HG02884 (cell line): ENCODE data around the gene NEFH.

Experiments used
- ATAC-seq: cut with Tn5 transposase; IDR thresholded peaks from one replicate; pipeline ENCODE4 v1.9.1; 2021; ENCODE audit warnings: mild to moderate bottlenecking, moderate library complexity; ENCODE audit not compliant: unreplicated experiment

Gene NEFH

DNA sequence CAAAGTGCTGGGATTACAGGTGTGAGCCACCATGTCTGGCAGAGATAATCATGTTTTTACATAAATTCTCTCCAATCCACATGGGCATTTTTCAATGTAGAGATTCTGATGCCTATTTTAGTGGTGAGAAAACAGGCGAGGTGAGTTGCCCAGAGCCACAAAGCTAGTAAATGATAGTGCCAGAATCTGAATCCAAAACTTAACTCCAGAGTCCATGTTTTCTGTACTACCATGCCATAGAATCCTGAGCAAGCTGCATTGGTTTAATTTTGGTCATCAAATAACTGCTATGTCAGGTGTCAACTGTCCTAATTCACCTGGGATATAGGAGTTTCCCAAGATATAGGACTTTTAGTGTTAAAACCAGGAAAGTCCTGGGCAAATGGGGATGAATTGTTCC, 13.6 kb downstream of the NEFH start:
- ATAC-seq: no peak

DNA sequence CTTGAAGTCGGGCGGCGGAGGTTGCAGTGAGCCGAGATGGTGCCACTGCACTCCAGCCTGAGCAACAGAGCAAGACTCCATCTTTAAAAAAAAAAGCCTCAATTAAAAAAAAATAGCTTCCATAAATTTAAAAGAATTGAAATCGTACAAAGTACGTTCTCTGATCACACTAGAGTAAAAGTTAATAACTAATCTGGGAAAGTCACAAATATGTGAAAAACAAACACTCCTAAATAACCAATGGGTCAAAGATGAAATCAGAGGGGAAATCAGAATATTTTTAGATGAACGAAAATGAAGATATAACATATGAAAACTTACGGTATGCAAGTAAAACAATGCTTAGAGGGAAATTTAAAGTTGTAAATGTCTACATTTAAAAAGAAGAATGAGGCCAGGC, 19.8 kb downstream of the NEFH start:
- no peak for ATAC-seq

DNA sequence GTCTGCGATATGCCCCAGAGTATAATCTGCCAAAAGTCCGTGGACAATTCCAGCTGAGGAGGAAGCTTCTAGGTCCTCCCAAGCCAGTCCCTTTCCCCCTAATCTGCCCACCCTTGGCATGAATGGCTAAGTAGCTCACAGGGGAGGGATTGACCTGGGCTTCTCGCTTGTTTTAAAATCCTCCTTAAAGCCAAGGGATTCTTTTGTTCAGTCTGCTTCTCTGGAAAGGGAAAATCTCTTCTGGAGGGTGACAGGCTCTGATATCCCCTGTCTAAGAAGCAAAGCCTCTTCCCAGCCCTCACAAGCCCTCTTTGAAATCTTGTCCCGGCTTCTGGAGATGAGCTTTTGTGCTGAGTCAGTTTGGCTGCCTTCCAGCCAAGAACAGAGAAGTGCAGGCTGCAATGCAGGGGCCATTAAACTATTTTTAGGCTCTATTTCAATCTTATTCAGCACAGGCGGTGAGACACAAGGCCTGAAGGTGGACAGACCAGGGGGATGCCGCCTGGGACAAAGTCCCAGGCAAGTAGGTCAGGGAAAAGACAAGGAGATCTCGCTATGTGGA, 23.9 kb downstream of the NEFH start:
- ATAC-seq: no peak

DNA sequence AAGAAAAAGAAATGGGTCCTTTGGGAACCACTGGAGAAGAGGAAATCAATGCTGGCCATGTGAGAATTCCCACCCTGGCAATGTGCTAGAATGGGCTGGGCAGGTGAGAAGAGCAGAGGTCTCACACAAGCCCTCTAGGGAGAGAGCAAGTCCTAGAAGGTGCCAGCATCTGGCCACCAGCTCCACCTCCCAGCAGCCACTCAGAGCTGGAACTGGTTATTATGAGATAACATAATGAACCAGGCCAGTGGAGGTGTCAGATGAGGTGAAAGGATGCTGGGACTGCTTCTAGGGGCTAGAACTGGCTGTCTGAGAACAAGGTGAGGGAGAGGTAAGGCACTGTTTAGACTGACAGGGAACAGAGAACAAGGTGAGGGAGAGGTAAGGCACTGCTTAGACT, 29.3 kb downstream of the NEFH start:
- no peak for ATAC-seq

DNA sequence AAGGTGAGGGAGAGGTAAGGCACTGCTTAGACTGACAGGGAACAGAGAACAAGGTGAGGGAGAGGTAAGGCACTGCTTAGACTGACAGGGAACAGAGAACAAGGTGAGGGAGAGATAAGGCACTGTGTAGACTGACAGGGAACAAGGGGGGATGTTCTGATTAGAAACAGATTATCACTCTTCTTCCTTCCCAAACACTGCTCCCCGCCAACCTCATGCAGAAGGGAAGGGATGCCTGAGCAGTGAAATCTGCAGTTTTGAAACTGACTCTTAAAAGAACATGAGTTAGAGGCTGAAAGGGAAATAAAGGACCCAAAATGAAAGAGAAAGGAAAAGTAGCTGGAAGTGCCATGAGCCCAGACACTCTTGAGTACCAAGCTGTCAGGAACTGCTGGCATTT, 29.8 kb downstream of the NEFH start:
- ATAC-seq: no peak

DNA sequence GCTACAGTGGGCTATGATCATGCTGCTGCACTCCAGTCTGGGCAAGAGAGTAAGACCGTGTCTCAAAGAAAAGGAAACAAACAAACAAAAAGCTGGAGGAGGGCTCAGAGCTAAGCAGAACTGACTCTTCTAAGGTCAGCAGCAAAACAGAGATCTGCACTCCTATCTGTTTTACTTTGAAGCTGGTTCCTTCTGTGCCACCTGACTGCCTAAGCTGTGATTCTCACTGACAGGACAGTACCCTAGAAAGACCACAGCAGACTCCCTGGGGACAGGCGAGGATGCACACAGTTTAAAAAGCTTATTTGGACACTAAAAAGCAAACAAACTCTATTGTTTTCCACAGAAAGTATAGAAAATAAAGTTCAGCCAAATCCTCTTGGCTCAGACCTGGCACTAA, 30.5 kb downstream of the NEFH start:
- no peak for ATAC-seq

DNA sequence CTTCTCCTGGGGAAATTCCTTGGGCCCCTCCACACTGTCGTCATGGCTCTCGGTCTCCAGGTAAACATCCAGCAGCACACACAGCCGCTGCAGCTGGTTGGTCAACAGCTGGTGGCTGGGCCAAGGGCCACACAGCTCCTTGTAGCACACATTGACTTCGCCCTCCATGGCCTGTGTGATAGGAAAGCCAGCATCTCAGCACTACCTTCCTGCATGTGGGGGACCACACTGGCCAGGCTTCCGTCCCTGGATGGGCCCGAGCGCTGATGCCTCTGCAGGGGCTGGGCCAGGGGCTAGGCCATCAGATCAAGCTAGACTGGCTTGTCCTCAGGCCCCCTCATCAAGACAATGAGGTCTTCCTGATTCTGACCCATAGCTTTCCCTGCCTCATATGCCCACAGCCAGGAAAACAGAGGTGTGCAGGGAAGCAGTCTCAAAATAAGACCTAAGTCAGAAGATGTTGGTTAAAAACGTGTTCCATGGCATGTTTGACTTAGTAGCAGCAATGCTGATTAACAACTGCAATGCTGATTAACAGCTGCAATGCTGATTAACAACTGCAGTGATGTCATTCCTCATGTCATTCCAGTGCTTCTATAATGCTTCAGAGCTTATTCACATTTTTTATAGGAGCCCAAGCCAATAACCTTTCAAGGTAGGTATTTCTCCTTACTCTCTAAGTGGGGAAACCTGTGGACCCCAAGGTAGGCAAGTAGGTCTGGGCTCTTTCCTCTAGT, 31.3 kb downstream of the NEFH start:
- no peak for ATAC-seq

DNA sequence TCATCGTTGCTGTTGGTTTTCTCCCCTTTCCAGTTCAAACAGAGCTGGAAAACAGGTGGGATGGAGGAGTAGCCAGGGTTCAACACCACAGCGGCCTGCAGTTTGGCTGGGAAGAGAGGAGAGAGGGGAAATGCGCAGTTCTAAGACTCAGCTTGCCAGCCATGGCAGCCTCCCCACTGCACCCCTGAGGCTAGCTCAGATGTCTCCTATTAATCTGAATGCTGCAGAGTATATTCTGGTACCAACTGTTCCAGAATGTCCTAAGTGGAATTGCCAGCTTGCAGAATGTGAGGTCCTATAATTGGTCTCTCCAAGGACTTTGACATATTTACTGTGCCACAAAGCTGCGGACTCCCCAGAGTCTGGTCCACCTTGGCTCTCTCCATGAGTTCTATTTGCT, 32.0 kb downstream of the NEFH start:
- no peak for ATAC-seq

DNA sequence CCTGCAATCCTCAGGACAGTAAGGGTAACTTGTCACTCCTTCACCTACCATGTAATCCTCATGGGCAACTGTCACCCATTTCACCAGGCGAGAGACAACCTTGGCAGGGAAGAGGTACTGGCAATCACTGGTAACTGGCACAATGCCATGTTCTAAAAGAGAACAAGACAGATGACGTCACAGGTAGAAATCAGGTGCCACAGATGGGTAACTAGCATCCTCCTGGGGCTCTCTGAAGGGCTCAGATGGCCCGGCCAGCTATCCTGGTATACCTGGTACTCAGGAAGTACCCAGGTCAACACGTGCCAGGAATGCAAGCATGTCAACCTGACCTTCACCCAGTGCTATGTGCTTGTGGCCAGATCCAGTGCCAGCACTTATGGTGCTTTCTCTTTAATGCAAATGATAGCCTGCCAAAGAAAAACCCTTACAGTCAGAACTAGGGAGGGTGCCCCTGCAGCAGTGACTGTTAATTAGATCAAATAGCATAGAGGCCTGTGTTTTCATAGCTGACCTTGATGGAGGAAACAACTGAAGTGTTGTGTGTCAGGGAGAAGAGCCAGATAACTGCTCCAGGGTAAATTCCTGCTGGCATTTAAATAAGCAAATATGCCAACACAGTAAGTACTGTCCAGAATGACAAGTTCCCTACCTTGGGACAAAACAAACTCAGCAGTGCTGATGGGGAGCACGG, 37.3 kb downstream of the NEFH start:
- ATAC-seq: no peak

DNA sequence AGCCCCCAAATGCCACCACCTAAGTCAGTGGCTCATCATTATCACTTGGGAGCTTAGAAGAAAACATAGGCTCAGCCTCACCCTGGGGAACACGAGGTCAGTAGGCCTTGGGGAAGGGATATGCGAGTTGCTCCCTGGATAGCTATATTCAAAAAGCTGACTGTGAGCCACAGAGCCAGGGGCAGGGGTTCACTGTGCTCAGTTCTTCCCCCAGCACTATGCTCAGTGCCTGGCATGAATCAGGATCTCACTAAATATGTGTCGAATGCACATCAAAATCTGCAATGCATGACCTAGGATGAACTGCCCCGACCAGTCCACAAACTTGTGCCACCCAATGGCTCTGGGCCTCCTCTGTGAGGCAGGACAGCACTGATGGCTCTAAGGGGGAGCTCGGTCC, 38.4 kb downstream of the NEFH start:
- no peak for ATAC-seq

DNA sequence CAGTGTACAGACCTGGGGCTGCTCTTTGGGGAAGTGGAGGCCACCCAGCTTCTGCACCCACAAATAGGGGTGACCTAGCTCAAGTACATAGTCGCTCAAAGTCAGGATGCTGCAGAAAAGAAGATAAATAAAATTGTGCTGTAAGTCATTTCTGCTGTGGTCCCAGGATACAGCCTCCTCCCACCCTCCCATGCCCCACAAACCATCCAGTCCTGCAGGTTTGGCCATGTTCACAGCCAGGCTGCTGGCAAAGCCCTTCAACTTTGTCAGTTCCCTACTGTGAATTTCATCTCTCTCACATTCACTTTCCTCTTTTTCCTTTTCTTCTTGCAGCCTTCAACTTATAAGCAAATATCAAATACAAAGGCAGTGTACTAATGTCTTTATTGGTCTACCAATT, 40.0 kb downstream of the NEFH start:
- ATAC-seq: no peak

DNA sequence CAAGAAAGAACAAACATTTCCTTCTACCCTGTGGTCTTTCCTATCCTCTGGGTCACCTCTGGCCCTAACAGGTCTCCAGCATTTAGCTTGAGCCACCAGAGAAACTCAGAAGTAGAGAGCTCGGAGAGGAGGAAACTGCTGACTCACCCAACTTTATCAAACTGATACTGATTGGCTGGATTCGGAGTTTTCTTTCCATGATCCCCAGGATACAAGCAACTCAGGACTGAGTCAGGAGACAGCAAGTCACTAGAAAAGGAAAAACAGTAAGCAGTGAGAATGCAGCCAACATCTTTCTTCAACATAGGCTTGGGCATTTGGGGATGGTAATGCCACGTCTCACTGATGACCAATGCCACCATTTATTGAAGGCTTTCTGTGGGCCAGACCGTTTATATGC, 40.8 kb downstream of the NEFH start:
- no peak for ATAC-seq

DNA sequence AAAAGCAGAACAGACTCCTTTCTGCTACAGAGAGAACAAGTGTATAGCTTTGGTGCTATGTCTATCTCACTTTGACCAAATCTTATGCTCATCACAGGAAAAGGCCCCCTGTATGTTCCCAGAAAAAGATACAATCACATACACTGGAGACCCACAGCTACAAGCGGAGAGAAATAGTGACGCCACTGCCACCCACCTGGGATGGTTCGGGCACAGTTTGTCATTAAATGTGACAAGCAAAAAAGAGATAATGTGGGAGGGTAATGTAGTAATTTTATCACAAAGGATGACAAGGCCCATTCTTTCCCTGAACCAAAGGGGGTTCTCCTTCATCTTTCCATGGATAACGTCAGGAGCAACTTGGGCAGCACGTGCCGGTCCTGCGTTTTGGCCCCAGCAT, 41.5 kb downstream of the NEFH start:
- ATAC-seq: no peak

DNA sequence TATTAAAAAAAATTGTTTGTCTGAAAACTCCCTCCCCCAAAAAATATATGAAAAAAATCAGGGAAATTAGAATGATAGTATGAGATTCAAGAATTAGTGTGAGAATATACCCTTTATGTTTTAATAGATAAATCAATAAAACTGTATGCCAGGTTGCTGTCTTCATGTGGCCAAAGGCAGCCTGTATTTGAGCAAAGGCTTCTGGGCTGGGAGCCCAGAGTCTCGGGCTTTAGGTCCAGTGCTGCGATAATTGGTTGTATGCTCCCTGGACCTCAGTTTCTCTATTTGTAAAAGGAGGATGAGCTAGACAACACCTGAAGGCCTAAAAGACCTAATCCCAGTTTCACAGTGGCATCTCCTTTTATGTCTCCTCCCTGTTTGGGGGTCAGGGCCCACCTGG, 43.7 kb downstream of the NEFH start:
- no peak for ATAC-seq

DNA sequence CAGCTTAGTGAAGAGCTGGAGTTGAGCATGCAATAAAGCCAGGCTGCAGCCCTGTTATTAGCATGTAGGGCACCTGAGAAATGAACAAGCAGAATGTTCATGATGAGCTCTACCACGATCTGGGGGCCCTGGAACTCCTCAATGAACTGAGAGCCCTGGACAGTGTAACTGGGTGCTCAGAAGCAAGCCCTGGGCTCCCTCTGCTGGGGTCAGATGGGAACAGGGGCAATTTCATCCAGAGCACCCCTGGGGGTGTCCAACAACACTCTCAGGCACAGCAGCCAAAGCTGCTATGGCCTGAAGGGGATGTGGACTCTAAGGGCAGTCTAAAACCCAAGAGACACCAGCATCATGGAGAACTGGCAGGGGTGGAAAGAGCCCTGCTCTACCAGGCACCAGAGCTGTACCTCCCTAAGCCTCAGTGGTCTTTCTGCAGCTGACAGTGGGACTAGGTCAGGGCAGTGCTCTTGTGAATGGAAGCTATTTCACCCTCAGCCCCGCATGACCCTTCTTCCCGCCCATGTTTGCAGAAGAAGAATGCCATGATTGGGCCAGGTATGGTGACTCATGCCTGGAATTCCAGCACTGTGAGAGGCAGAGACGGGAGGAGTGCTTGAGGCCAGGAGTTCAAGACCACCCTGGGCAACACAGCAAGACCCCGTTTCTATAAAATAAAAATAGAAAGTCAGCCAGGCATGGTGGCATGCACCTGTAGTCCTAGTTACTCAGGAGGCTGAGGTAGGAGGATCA, 44.6 kb downstream of the NEFH start:
- no peak for ATAC-seq

DNA sequence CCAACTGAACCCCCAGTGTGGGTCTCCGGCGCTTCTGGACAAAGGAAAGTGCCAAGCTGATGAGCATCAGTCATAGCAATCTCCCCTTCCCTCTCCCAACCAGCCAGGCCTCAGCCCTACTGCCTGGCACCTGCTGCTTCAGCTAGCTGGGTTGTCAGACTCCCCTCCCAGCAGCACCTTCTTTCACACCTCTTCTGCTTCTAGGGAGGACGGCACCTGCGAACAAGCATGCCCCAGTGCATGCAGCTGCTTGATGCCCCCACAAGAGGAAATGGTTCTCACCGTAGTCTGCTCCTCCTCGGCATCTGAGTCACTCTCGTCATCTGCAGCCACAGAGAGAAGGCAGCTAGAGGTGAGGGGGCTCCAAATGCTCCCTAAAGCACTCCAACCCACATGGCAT, 48.1 kb downstream of the NEFH start:
- ATAC-seq: no peak

DNA sequence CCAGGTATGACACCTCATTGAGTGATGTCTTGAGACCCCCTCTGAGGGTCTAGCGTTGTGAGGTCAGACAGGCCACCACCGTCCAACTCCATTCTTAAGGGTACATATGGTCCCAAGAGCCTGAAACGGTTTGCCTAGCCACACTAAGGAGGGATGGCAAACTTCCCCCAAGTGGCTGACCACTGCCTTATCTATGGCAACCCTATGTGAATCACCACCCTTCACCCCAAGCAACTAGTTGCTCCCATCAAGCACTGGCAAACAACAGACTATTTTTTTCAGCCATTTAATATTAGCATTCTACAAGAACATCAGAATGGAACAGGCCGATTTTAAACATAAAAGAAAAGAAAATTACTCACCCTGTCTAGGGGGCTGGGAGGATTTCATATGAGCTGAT, 50.7 kb downstream of the NEFH start:
- ATAC-seq: no peak

DNA sequence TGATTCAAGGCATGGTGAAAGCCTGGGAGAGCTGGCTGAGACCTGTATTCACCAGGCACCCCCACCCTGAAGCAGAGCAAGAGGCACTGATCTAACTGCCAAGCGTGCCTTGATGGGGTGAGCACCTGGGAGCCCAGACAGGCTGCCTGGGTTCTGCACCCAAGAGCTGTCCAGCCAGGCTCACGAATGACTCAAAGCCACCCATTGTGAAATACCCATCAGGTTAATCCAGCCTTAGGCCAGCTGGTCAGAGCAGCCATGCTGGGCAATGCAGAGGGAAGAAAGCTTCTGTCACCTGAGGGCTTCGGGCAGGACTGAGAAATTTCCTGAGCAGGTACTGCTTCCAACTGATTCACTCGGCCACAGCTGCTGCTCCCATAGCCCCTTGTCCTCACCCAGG, 51.4 kb downstream of the NEFH start:
- ATAC-seq: no peak

DNA sequence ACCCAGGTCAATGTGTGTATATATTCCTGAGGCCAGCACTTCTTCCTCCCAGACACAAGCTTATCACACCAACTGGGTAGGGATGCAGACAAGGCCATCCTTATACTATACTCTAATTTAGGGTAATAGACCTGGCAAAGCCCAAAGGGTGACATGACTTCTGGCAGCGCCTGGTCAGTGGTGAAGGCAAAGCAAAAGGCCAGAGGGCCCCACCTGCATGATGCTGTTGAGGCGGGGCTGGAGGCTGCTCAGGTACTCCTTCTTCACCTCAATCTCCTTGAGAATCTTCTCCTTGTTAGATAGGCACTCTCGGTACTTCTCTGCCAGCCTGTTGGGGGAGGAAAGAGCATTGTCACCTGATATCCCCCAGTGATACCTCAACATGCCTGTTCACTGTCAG, 56.4 kb downstream of the NEFH start:
- ATAC-seq: no peak

DNA sequence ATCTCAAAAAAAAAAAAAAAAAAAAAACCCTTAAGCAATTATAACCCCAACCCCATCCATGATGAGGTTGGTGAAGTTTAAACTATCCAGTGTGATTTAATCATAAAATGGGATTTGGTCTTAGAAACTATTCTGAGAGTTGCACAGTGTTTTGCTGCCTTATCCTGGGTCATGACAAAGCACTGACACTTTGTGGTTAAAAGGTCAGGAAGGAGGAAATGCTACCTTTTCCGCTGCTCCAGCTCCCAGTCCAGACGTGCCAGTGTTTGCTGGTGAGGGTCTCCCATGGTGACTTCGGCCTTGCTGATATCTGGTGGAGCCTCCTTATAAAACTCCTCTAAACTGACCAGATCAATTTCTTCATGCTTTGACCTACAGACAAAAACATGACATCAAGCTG, 59.1 kb downstream of the NEFH start:
- no peak for ATAC-seq
